ENCODE data around the gene GSTT2.
A peak's percentile ranks its signal among the peaks of the same experiment; 100 is the strongest.

GSTT2 gene

GRCh38 chr22:24002851-24003250 lies 22.9 kb downstream of the GSTT2 start:
- H3K4me3 ChIP-seq (replicated peaks; ENCODE audit: low read depth, low read length) = no peak overlapping the region
- TF ChIP-seq, protein P1, sequence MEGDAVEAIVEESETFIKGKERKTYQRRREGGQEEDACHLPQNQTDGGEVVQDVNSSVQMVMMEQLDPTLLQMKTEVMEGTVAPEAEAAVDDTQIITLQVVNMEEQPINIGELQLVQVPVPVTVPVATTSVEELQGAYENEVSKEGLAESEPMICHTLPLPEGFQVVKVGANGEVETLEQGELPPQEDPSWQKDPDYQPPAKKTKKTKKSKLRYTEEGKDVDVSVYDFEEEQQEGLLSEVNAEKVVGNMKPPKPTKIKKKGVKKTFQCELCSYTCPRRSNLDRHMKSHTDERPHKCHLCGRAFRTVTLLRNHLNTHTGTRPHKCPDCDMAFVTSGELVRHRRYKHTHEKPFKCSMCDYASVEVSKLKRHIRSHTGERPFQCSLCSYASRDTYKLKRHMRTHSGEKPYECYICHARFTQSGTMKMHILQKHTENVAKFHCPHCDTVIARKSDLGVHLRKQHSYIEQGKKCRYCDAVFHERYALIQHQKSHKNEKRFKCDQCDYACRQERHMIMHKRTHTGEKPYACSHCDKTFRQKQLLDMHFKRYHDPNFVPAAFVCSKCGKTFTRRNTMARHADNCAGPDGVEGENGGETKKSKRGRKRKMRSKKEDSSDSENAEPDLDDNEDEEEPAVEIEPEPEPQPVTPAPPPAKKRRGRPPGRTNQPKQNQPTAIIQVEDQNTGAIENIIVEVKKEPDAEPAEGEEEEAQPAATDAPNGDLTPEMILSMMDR (IDR thresholded peaks at IDR 0.05; ENCODE audit: low read length, missing control alignments) = no peak

DNA sequence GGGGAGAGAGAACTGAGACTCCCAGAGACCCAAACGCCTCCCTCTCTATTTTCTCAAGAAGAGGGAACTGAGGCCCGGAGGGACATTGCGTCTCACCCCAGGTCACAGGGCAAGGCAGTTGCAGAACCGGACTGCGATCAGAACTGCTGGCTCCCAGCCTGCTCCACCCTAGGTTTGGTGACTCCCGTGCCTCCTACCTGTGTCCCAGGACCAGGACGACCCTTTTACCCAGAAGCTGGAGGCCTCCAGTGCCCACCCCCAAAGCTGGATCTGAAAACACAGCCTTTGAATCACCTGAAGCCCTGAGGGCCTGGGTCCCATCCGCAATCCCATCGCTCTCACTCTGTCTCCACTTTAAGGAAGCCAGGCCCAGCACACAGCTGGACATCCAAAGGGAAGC lies 24.0 kb downstream of the GSTT2 start:
- TF ChIP-seq, protein P1 (IDR thresholded peaks at IDR 0.05; ENCODE audit: low read length, missing control alignments) = no peak
- no peak for DNase-seq (ENCODE audit: low read depth)
- no peak overlapping the region for H3K4me3 ChIP-seq (replicated peaks; ENCODE audit: low read depth, low read length)

More at GRCh38 chr22:24002851-24003250, 22.9 kb downstream of the GSTT2 start:
- no peak for DNase-seq (ENCODE audit: low read depth)

DNA sequence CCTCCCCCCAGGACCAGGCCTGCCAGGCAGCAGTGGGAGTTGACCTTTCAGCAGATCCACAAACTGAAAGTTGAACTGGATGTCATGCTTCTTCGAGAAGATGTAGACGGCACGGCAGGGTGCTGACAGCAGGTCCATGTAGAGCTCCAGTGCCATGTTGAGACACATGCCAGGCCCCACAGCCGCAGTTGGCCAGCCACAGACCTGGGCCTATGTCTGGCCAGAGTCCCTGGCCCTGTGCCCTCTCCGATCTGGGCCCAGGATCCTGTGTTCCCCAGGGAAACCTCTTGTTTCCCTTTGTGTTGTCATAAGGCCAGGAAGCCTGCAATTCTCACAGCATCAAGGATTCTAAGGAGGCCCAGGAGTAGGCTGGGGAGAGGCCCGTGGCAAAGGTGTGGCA lies 25.3 kb downstream of the GSTT2 start, which contains the start of gene GSTT4:
TSS of gene GSTT4 (minus strand) at position 253 of the 400 bp plus-strand sequence. CDS start at position 156, 97 bp downstream.
- H3K4me3 ChIP-seq (replicated peaks; ENCODE audit: low read depth, low read length) = no peak within 1 kb of the TSS
- TF ChIP-seq, protein P1 (IDR thresholded peaks at IDR 0.05; ENCODE audit: low read length, missing control alignments) = no peak
- peak; percentile 59 for DNase-seq (ENCODE audit: low read depth)

- DNase-seq (ENCODE audit: low read depth) = no peak
- no peak overlapping the region for H3K4me3 ChIP-seq (replicated peaks; ENCODE audit: low read depth, low read length)
- TF ChIP-seq, protein P1 (IDR thresholded peaks at IDR 0.05; ENCODE audit: low read length, missing control alignments) = no peak
Measured at GRCh38 chr22:24006207-24006913, 26.4 kb downstream of the GSTT2 start.

- TF ChIP-seq, protein P1 (IDR thresholded peaks at IDR 0.05; ENCODE audit: low read length, missing control alignments) = no peak
- DNase-seq (ENCODE audit: low read depth) = no peak
- no peak overlapping the region for H3K4me3 ChIP-seq (replicated peaks; ENCODE audit: low read depth, low read length)
Measured at GRCh38 chr22:24006914-24007214, 26.9 kb downstream of the GSTT2 start.

DNA sequence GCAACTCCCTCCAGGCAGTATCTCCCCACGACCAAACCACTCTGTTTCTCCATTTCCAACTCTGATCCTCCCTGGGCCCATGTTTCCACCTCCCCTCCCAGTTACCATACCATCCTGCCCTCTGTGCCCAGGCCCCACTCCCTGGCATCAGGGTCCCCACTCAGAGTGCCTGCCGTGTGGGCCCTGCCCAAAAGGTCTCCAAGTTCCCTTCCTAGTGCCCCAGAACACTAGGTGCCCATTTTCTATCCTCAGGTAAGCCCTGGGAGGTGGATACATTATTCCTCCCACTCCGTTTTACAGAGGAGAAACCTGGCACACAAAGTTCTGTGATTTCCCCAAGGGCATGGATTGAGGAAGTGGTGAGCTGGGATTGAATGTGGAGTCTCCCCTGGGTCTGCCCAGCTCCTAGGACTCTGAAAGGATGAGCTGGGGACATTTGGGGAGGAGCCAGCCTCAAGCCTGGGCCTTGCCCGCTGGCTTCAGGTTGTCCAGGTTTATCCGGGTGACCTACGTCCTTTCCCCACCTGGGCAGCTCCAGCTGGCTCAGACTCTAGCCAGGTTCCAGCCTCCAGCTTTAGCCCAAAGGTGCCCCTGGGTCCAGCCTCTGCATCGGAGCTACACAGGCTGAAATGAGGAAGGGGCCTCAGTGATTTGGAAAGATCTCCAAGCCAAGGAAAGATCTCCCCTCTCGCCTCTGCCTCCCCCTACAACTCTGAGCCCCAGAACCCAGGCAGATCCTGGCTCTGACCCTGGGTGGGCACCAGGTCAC lies 27.5 kb downstream of the GSTT2 start:
- TF ChIP-seq, protein P1 (IDR thresholded peaks at IDR 0.05; ENCODE audit: low read length, missing control alignments) = no peak
- no peak for DNase-seq (ENCODE audit: low read depth)
- H3K4me3 ChIP-seq (replicated peaks; ENCODE audit: low read depth, low read length) = no peak overlapping the region

Data from fibroblast of pulmonary artery (primary cell).